Mammary epithelial cell (primary cell): ENCODE results near the gene STAT3.

Experiments
- EZH2 ChIP-seq: IDR thresholded peaks from 2 replicates; pipeline ENCODE4 v1.6.1; 2012; ENCODE audit warnings: low read length, inconsistent platforms, borderline replicate concordance
- TF ChIP-seq, protein P1 (sequence below), 2 donors: IDR thresholded peaks in 1 of 2; conservative IDR thresholded peaks in 1 of 2; 2 replicates each; pipeline ENCODE4 v1.5.1; 2011 to 2012; ENCODE audit warnings: inconsistent platforms in 2 of 2, low read length in 2 of 2, mild to moderate bottlenecking in 2 of 2, control low read depth in 1 of 2, low read depth in 1 of 2; ENCODE audit not compliant: insufficient read depth in 1 of 2; ENCODE audit errors: extremely low read depth in 1 of 2

DNA sequence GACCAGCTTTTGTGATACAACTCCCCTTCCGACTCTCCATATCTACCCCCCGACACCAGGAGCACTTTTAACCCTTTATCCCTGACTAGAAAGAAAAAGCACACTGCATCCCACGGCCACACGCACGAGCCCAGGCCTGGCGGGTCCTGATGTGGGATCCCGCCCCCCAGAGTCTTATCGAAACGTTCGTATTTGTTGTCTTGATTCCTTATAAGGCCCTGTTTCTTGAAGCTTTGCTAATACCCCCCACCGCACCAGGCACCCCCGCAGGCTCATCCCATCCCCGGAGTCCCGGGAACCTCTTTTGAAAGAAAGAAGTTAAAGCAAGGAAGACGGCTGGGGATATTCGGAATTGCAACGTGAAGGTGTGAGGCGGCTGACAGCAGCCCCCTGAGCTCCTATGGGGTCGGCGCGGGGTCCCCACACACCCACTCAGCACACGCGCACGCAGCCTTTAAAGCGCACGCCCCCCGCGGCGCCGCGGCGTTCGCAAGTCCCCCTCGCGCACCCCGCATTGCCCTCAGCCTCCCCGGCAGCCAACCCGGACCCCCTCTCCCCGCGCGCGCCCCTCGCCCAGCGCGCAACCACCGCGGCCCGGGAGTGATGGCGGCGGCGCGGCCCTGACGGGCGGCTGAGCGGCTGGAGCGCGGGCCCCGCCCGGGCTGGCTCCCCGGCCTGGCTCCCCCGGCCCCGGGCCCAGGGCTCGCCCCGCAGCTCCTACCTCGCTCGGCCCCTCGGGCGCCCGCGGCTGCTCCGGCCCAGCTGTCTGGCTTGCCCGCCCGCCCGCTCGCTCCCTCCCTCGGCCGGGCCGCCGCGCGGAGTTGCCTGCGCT lies 112.5 kb downstream of the STAT3 start:
- TF ChIP-seq, protein P1, sequence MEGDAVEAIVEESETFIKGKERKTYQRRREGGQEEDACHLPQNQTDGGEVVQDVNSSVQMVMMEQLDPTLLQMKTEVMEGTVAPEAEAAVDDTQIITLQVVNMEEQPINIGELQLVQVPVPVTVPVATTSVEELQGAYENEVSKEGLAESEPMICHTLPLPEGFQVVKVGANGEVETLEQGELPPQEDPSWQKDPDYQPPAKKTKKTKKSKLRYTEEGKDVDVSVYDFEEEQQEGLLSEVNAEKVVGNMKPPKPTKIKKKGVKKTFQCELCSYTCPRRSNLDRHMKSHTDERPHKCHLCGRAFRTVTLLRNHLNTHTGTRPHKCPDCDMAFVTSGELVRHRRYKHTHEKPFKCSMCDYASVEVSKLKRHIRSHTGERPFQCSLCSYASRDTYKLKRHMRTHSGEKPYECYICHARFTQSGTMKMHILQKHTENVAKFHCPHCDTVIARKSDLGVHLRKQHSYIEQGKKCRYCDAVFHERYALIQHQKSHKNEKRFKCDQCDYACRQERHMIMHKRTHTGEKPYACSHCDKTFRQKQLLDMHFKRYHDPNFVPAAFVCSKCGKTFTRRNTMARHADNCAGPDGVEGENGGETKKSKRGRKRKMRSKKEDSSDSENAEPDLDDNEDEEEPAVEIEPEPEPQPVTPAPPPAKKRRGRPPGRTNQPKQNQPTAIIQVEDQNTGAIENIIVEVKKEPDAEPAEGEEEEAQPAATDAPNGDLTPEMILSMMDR (conservative IDR thresholded peaks at IDR 0.05 in 1 of 2, IDR thresholded peaks at IDR 0.05 in 1 of 2; ENCODE audit: extremely low read depth in 1 of 2, insufficient read depth in 1 of 2, low read depth in 1 of 2, low read length in 2 of 2) = no peak
- TF ChIP-seq EZH2 = no peak
